GM12878 (cell line): ENCODE results near the gene PARN. TPM values are rescaled to one million over a fixed set of nuclear protein-coding genes. Genes with fewer than 3 reads are reported as not detected.

Experiments
- ATAC-seq: fragments of 200-7000 bp; cut with Tn5 transposase; 3 replicates; pipeline ENCODE4 v1.9.1; 2020; ENCODE audit warnings: mild to moderate bottlenecking, moderate library complexity
- BruUV-seq: library from RNA; stranded (reverse); fragments of 400-500 nt; replicated peaks from 2 replicates; lab custom pipeline; 2021; lab: Mats Ljungman, UMichigan
- CTCF ChIA-PET: fragments of 300-600 bp; sonication (Branson Sonifier 250); formaldehyde crosslinking; extraction: SDS; loops from one replicate; lab custom pipeline; 2021; ENCODE audit warnings: inconsistent platforms; lab: Yijun Ruan, JAX
- POLR2A ChIA-PET: fragments of 350-600 bp; formaldehyde crosslinking; extraction: SDS; loops from one replicate; lab custom pipeline; 2021; ENCODE audit warnings: inconsistent platforms; lab: Charles Lee
- RAD21 ChIA-PET: fragments of 300-600 bp; sonication (Branson Sonifier 250); formaldehyde crosslinking; loops from one replicate; lab custom pipeline; 2023; ENCODE audit warnings: antibody characterized with exemption; ENCODE audit not compliant: unreplicated experiment; lab: Charles Lee
- SMC1A ChIA-PET: fragments of 300-600 bp; sonication (Branson Sonifier 250); formaldehyde crosslinking; loops from one replicate; lab custom pipeline; 2023; ENCODE audit not compliant: unreplicated experiment, uncharacterized antibody; lab: Charles Lee
- DNase-seq: peaks from one replicate; pipeline ENCODE4 v3.0.0-alpha.2; 2011; ENCODE audit warnings: low read depth, low spot score
- FAIRE-seq: peaks from 3 replicates; lab custom pipeline; 2011; peaks lifted over from hg19 to GRCh38; lab: Jason Lieb, UNC
- H2AFZ ChIP-seq: 2 replicates; pipeline ENCODE4 v1.6.0; 2011; ENCODE audit warnings: low read depth, low read length, control low read depth; ENCODE audit not compliant: control insufficient read depth
- H3K27ac ChIP-seq: 2 replicates; pipeline ENCODE4 v1.5.1; 2011; ENCODE audit warnings: control low read depth; ENCODE audit not compliant: control insufficient read depth, insufficient read depth
- H3K27me3 ChIP-seq, 2 experiments: replicated peaks in 1 of 2; 2 replicates each; pipeline versions ENCODE4 v1.6.0 to v1.6.1; 2011; ENCODE audit warnings: low read length in 1 of 2; ENCODE audit not compliant: control insufficient read depth in 2 of 2, insufficient read depth in 2 of 2
- H3K36me3 ChIP-seq, 2 experiments: 2 replicates each; pipeline ENCODE4 v1.5.1; 2011; ENCODE audit warnings: low read length in 1 of 2; ENCODE audit not compliant: control insufficient read depth in 2 of 2, insufficient read depth in 2 of 2
- H3K4me1 ChIP-seq: 2 replicates; pipeline ENCODE4 v1.6.1; 2011; ENCODE audit warnings: mild to moderate bottlenecking, low read length, moderate library complexity, mixed read lengths; ENCODE audit not compliant: control insufficient read depth, insufficient read depth
- H3K4me2 ChIP-seq: 2 replicates; pipeline ENCODE4 v1.6.0; 2011; ENCODE audit warnings: control low read depth; ENCODE audit not compliant: control insufficient read depth, insufficient read depth
- H3K4me3 ChIP-seq: fragments of 200-600 bp; sonication (generic); 2 replicates; pipeline ENCODE4 v1.5.1; 2016
- H3K79me2 ChIP-seq: 2 replicates; pipeline ENCODE4 v1.6.0; 2011; ENCODE audit warnings: low read length; ENCODE audit not compliant: control insufficient read depth, insufficient read depth
- H3K9ac ChIP-seq: 2 replicates; pipeline ENCODE4 v1.8.0; 2011; ENCODE audit warnings: low read length, control low read depth, mixed read lengths; ENCODE audit not compliant: control insufficient read depth, insufficient read depth
- H3K9me3 ChIP-seq: replicated peaks from 3 replicates; pipeline ENCODE4 v1.5.1; 2011; ENCODE audit warnings: mild to moderate bottlenecking, low read length; ENCODE audit not compliant: control insufficient read depth, insufficient read depth
- H4K20me1 ChIP-seq: 2 replicates; pipeline ENCODE4 v1.6.0; 2011; ENCODE audit not compliant: control insufficient read depth, insufficient read depth
- BCL11A ChIP-seq: IDR thresholded peaks from 2 replicates; pipeline ENCODE4 v1.6.1; 2011; ENCODE audit warnings: low read depth, low read length
- CBFB ChIP-seq: IDR thresholded peaks from 2 replicates; pipeline ENCODE4 v1.6.1; 2016; ENCODE audit warnings: antibody characterized with exemption, low read depth
- CBX5 ChIP-seq: sonication (generic); IDR thresholded peaks from 2 replicates; pipeline ENCODE4 v1.6.1; 2016; ENCODE audit warnings: low read depth, moderate library complexity, mild to moderate bottlenecking, inconsistent platforms
- CEBPB ChIP-seq, 2 experiments: fragments of 150-350 bp in 1 of 2; IDR thresholded peaks; 2 replicates each; pipeline ENCODE4 v1.6.1; 2012 to 2014; ENCODE audit warnings: low read depth in 2 of 2, low read length in 2 of 2, borderline replicate concordance in 1 of 2, inconsistent platforms in 1 of 2
- CHD4 ChIP-seq: fragments of 200-600 bp; sonication (generic); IDR thresholded peaks from 2 replicates; pipeline ENCODE4 v1.6.1; 2016; ENCODE audit warnings: mild to moderate bottlenecking
- DPF2 ChIP-seq: fragments of 450-650 bp; IDR thresholded peaks from 2 replicates; pipeline ENCODE4 v1.6.1; 2017; ENCODE audit warnings: mild to moderate bottlenecking
- FOXK2 ChIP-seq: fragments of 450-650 bp; IDR thresholded peaks from 2 replicates; pipeline ENCODE4 v1.6.1; 2017; ENCODE audit warnings: mild to moderate bottlenecking, moderate library complexity
- MTA2 ChIP-seq: fragments of 450-650 bp; IDR thresholded peaks from 2 replicates; pipeline ENCODE4 v1.6.1; 2016; ENCODE audit warnings: low read depth, mild to moderate bottlenecking, moderate library complexity
- PAX5 ChIP-seq: IDR thresholded peaks from 2 replicates; pipeline ENCODE4 v1.6.1; 2011; ENCODE audit warnings: low read depth, low read length, borderline replicate concordance
- PAX8 ChIP-seq: fragments of 450-650 bp; IDR thresholded peaks from 2 replicates; pipeline ENCODE4 v1.6.1; 2017; ENCODE audit warnings: mild to moderate bottlenecking, moderate library complexity
- POU2F2 ChIP-seq: IDR thresholded peaks from 3 replicates; pipeline ENCODE4 v1.6.1; 2011; ENCODE audit warnings: low read depth, mild to moderate bottlenecking, low read length, borderline replicate concordance
- STAT1 ChIP-seq: fragments of 450-650 bp; conservative IDR thresholded peaks from 2 replicates; pipeline ENCODE4 v1.6.1; 2014; ENCODE audit warnings: antibody characterized with exemption, mild to moderate bottlenecking
- ZNF217 ChIP-seq: fragments of 450-650 bp; IDR thresholded peaks from 2 replicates; pipeline ENCODE4 v1.6.1; 2017; ENCODE audit warnings: antibody characterized with exemption, mild to moderate bottlenecking
- ZZZ3 ChIP-seq: IDR thresholded peaks from 2 replicates; pipeline ENCODE4 v1.6.1; 2011; ENCODE audit warnings: low read depth; ENCODE audit not compliant: control insufficient read depth, insufficient read length
- WGBS: methylation state at CpG from one replicate; pipeline ENCODE4 v1.1.6; 2016; ENCODE audit warnings: low lambda C conversion rate; ENCODE audit not compliant: insufficient replicate concordance, insufficient coverage; ENCODE audit errors: missing lambda C conversion rate; 5-methylcytosine and 5-hydroxymethylcytosine counted together
- in situ Hi-C: fragments of 300-500 bp; cut with MboI; formaldehyde crosslinking; loops from 9 replicates; pipeline ENCODE4 v1.14.3; 2018; ENCODE audit warnings: mixed read lengths
- intact Hi-C: fragments of 100-400 bp; cut with micrococcal nuclease; formaldehyde crosslinking; loops from one replicate; pipeline ENCODE4 v1.14.2; 2022; ENCODE audit not compliant: unreplicated experiment
- polyA plus RNA-seq, 11 experiments: library from polyadenylated mRNA; depleted of rRNA in 4 of 11; unstranded in 6 of 11; stranded (reverse) in 5 of 11; fragments of >200 nt; fragmentation: Nextera tagmentation in 4 of 11; fragmentation: Illumina TruSeq in 1 of 11; extraction: Ambion mirVana in 4 of 11; extraction: Trizol in 1 of 11; gene quantifications; 1 replicate in 1 of 11; 2 replicates in 10 of 11; pipeline versions ENCODE4 v1.2.1 to v1.2.3, GENCODE V29; 2011 to 2016; ENCODE audit warnings: inconsistent platforms in 2 of 11, missing spikeins in 2 of 11, low read depth in 1 of 11
- total RNA-seq, 4 experiments: library from RNA; depleted of rRNA in 3 of 4; stranded (reverse); fragments of >200 nt in 3 of 4; fragmentation: Illumina TruSeq in 1 of 4; extraction: Trizol in 1 of 4; gene quantifications; 2 replicates each; pipeline versions ENCODE4 v1.2.1 to v1.2.3, GENCODE V29; 2013 to 2021
- TF ChIP-seq, protein P1 (sequence below): IDR thresholded peaks from 2 replicates; pipeline ENCODE4 v1.6.1; 2012; ENCODE audit warnings: low read depth, low read length, improper control_type of control experiment
- TF ChIP-seq, protein P2 (sequence below): fragments of 450-650 bp; IDR thresholded peaks from 2 replicates; pipeline ENCODE4 v1.6.1; 2017; ENCODE audit warnings: mild to moderate bottlenecking, moderate library complexity
- TF ChIP-seq, protein P3 (sequence below): IDR thresholded peaks from 2 replicates; pipeline ENCODE4 v1.6.1; 2011; ENCODE audit warnings: low read depth, mild to moderate bottlenecking, low read length, moderate library complexity, borderline replicate concordance; ENCODE audit errors: extremely low read depth

Gene PARN
- total and polyA plus RNA-seq, 10 of the 15 experiments (the other 5 are each of a cell fraction or from before 2014, with no cell fraction given) = 15.6 to 77.3 (median 47.7) TPM

DNA sequence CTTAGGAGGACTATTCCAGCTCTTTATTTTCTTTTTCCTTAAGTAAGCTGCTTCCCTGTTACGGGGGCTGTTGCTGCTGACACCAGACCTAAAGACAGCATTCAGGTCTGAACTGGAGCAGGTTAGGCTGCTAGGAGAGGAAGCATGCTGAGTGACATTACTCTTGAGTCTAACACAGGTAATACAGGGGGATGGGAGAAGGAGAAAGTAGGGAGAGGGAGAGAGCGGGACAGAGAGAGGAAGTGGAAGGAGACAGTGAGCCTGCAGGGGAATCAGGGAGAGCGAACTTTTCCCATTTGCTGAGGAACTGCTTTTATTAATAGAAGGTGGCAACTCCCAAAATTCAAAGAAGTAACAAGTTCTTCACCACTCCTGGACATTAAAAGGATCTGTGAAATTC is 130.9 kb downstream of the PARN start:
- no peak for FAIRE-seq
- ChIA-PET SMC1A (interaction anchor here (1.1 to 8.4 kb wide), 7 partner anchors 11 to 198 kb away, joined by 3 to 95 read pairs (median 4); no protein-coding TSS in a partner anchor), POLR2A (interaction anchor here (1.4 kb wide), 1 partner anchor 188 kb away, joined by 4 read pairs; no protein-coding TSS in a partner anchor), RAD21 (interaction anchor here (1.2 to 1.5 kb wide), 4 partner anchors 36 to 194 kb away, joined by 3 to 8 read pairs (median 6); no protein-coding TSS in a partner anchor), CTCF (interaction anchor here (0.6 to 4.9 kb wide), 4 partner anchors 27 to 192 kb away, joined by 3 to 49 read pairs (median 3); no protein-coding TSS in a partner anchor)
- in situ Hi-C loops (no loop called here), intact Hi-C loops (no loop called here)
- TF ChIP-seq PAX5 (no peak), STAT1 (no peak), CBFB (no peak), CBX5 (no peak), POU2F2 (no peak), BCL11A (no peak), ZNF217 (no peak), ZZZ3 (no peak), CHD4 (no peak), FOXK2 (no peak), CEBPB (IDR thresholded peaks at IDR 0.05; ENCODE audit: borderline replicate concordance in 1 of 2, low read depth in 2 of 2, low read length in 2 of 2) (no peak), MTA2 (no peak), DPF2 (no peak), PAX8 (no peak)
- TF ChIP-seq, protein P1, sequence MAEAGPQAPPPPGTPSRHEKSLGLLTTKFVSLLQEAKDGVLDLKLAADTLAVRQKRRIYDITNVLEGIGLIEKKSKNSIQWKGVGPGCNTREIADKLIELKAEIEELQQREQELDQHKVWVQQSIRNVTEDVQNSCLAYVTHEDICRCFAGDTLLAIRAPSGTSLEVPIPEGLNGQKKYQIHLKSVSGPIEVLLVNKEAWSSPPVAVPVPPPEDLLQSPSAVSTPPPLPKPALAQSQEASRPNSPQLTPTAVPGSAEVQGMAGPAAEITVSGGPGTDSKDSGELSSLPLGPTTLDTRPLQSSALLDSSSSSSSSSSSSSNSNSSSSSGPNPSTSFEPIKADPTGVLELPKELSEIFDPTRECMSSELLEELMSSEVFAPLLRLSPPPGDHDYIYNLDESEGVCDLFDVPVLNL = no peak
- TF ChIP-seq, protein P2, sequence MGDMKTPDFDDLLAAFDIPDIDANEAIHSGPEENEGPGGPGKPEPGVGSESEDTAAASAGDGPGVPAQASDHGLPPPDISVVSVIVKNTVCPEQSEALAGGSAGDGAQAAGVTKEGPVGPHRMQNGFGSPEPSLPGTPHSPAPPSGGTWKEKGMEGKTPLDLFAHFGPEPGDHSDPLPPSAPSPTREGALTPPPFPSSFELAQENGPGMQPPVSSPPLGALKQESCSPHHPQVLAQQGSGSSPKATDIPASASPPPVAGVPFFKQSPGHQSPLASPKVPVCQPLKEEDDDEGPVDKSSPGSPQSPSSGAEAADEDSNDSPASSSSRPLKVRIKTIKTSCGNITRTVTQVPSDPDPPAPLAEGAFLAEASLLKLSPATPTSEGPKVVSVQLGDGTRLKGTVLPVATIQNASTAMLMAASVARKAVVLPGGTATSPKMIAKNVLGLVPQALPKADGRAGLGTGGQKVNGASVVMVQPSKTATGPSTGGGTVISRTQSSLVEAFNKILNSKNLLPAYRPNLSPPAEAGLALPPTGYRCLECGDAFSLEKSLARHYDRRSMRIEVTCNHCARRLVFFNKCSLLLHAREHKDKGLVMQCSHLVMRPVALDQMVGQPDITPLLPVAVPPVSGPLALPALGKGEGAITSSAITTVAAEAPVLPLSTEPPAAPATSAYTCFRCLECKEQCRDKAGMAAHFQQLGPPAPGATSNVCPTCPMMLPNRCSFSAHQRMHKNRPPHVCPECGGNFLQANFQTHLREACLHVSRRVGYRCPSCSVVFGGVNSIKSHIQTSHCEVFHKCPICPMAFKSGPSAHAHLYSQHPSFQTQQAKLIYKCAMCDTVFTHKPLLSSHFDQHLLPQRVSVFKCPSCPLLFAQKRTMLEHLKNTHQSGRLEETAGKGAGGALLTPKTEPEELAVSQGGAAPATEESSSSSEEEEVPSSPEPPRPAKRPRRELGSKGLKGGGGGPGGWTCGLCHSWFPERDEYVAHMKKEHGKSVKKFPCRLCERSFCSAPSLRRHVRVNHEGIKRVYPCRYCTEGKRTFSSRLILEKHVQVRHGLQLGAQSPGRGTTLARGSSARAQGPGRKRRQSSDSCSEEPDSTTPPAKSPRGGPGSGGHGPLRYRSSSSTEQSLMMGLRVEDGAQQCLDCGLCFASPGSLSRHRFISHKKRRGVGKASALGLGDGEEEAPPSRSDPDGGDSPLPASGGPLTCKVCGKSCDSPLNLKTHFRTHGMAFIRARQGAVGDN = no peak
- TF ChIP-seq, protein P3, sequence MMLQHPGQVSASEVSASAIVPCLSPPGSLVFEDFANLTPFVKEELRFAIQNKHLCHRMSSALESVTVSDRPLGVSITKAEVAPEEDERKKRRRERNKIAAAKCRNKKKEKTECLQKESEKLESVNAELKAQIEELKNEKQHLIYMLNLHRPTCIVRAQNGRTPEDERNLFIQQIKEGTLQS = no peak
- Histone ChIP-seq H3K36me3 (peaks cover 4 to 8% of the 10 kb centered on the region in 2 experiments; a peak in 2 of 4 replicates), H3K4me3 (no peak overlapping the region), H3K4me2 (no peak overlapping the region), H3K4me1 (peaks cover 56% of the 10 kb centered on the region), H3K9ac (no peak overlapping the region), H3K27me3 (no peaks in the 10 kb centered on the region), H2AFZ (no peak overlapping the region), H3K27ac (no peak overlapping the region), H3K79me2 (peaks cover 17% of the 10 kb centered on the region), H4K20me1 (no peaks in the 10 kb centered on the region), H3K9me3 (no peaks in the 10 kb centered on the region)
- no TSS peak for BruUV-seq
- DNase-seq = no peak
- WGBS = 95% methylated on average over 3 of the region's 3 CpGs
- no peak for ATAC-seq
